ENCODE data around the gene URB2.

- TF ChIP-seq SP1 (IDR thresholded peaks at IDR 0.05), result no peak
- TF ChIP-seq ELF4 (IDR thresholded peaks at IDR 0.05), result no peak
- no peak for TF ChIP-seq TARDBP (IDR thresholded peaks at IDR 0.05)
Measured at GRCh38 chr1:229672246-229672645, 46.2 kb downstream of the URB2 start.

Measured in HEK293T (cell line).